ENCODE measurements around the gene ITGB6.

ITGB6 gene

GRCh38 chr2:160076914-160077313, 123.2 kb downstream of the ITGB6 start:
- H3K27ac ChIP-seq: no peak overlapping the region
- DNase-seq (ENCODE audit: low spot score): no peak

GRCh38 chr2:160076241-160076640, 123.8 kb downstream of the ITGB6 start:
- TF ChIP-seq CTCF (IDR thresholded peaks at IDR 0.05): no peak

More at GRCh38 chr2:160076914-160077313, 123.2 kb downstream of the ITGB6 start:
- H3K4me3 ChIP-seq: no peak overlapping the region
- no peak for TF ChIP-seq CTCF (IDR thresholded peaks at IDR 0.05)

GRCh38 chr2:160075171-160075570, 124.9 kb downstream of the ITGB6 start:
- Histone ChIP-seq H3K27ac (peak overlapping the region in 1 of 2 donors; percentile 13), H3K4me3 (no peak overlapping the region)
- no peak for DNase-seq (ENCODE audit: low spot score)
- no peak for TF ChIP-seq CTCF (IDR thresholded peaks at IDR 0.05)

More at GRCh38 chr2:160076241-160076640, 123.8 kb downstream of the ITGB6 start:
- Histone ChIP-seq H3K4me3 (no peak overlapping the region), H3K27ac (no peak overlapping the region)
- DNase-seq (ENCODE audit: low spot score): no peak

GRCh38 chr2:160073284-160073888, 126.7 kb downstream of the ITGB6 start:
- no peak overlapping the region for H3K4me3 ChIP-seq
- H3K27ac ChIP-seq: no peak overlapping the region
- DNase-seq (ENCODE audit: low spot score): no peak
- TF ChIP-seq CTCF (IDR thresholded peaks at IDR 0.05): no peak

- no peak for TF ChIP-seq CTCF (IDR thresholded peaks at IDR 0.05)
- Histone ChIP-seq H3K4me3 (no peak overlapping the region), H3K27ac (no peak overlapping the region)
- no peak for DNase-seq (ENCODE audit: low spot score)
Observed at GRCh38 chr2:160068906-160069305, 131.2 kb downstream of the ITGB6 start.

GRCh38 chr2:160064916-160065315, 135.2 kb downstream of the ITGB6 start:
- Histone ChIP-seq H3K27ac (no peak overlapping the region), H3K4me3 (no peak overlapping the region)
- TF ChIP-seq CTCF (IDR thresholded peaks at IDR 0.05): no peak
- no peak for DNase-seq (ENCODE audit: low spot score)

GRCh38 chr2:160063879-160064612, 136.0 kb downstream of the ITGB6 start:
- peak overlapping the region in 1 of 2 donors; percentile 83 for H3K27ac ChIP-seq
- H3K4me3 ChIP-seq: no peak overlapping the region
- no peak for TF ChIP-seq CTCF (IDR thresholded peaks at IDR 0.05)
- no peak for DNase-seq (ENCODE audit: low spot score)
